ENCODE results near the gene PGAP6. TPM values are rescaled to one million over a fixed set of nuclear protein-coding genes. Genes with fewer than 3 reads are reported as not detected.

Gene PGAP6
- total and polyA plus RNA-seq, 2 of the 4 experiments (the other 2 are of a cell fraction) = 49.1 to 124 TPM

DNA sequence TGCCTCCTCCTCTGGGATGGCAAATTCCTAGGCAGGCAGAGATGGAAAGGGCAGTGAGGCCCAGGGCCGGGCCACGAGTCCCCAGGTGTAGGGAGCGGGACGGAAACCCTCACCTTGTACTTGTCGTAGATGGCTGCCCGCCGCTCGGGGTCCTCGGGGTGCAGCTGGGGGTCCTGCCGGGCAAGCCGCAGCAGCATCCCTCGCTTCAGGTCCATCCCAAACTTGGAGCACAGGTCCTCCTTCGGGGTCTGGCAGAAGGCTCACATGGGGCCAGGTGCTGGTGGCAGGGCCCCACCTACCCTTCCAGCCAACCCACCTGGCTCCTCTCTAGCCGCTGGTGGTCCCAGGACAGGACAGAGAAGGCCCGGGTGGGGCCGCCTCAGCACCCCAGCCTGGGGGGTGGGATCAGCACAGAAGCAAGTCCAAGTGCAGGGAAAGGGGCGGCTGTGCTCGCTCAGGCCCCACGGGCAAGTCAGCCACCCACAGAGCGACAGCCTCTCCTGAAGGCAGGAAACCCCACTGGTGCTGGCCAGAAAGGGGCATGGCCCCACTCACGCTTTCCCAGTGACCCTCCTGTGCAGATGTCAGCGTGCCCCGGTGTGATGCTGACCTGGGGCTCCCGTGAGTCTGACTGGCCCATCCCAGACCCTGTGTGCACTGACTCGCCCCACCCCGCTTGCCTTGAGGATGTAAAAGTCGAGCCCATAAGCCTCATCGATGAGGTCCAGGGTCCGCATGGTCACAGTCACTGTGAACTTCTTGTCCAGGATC lies 13.2 kb downstream of the PGAP6 start:
- Histone ChIP-seq H2AK5ac (ENCODE audit: low read depth, low read length) (no peak overlapping the region), H2AFZ (replicated peaks; ENCODE audit: low read length, poor library complexity) (peak overlapping the region; percentile 32), H2AK9ac (replicated peaks; ENCODE audit: low read depth, low read length, poor library complexity) (no peak overlapping the region), H3K79me1 (ENCODE audit: low read depth in 1 of 2, low read length in 2 of 2) (peaks cover 4 to 11% of the 10 kb centered on the region in 2 experiments; a peak in 2 of 4 replicates), H3K27ac (ENCODE audit: insufficient read depth, low read length) (no peak overlapping the region), H2BK120ac (ENCODE audit: low read depth, low read length) (no peak overlapping the region), H3K4ac (ENCODE audit: low read depth, low read length) (no peak overlapping the region), H4K20me1 (ENCODE audit: insufficient read depth, low read length) (no peaks in the 10 kb centered on the region), H3K36me3 (ENCODE audit: control insufficient read depth, insufficient read depth, low read length) (peaks cover 52% of the 10 kb centered on the region), H3K9ac (ENCODE audit: low read depth, low read length) (no peak overlapping the region), H3K4me1 (ENCODE audit: control insufficient read depth, insufficient read depth, low read length) (peaks cover 7% of the 10 kb centered on the region; the same call in 1 of the 2 replicates), H2BK15ac (ENCODE audit: low read depth, low read length) (no peak overlapping the region), H4K8ac (ENCODE audit: low read depth in 2 of 2, low read length in 2 of 2) (no peak overlapping the region), H3K56ac (ENCODE audit: extremely low read depth, insufficient read depth, low read length) (no peak overlapping the region), H2BK5ac (ENCODE audit: low read depth, low read length, poor library complexity, severe bottlenecking) (no peak overlapping the region), H3K9me1 (ENCODE audit: insufficient read depth, low read length) (no peaks in the 10 kb centered on the region), H3K14ac (replicated peaks; ENCODE audit: low read depth, low read length) (no peak overlapping the region), H3K4me2 (ENCODE audit: low read depth, low read length) (no peak overlapping the region), H3K18ac (ENCODE audit: low read depth, low read length) (no peak overlapping the region), H3K27me3 (ENCODE audit: control insufficient read depth, insufficient read depth, low read length) (no peaks in the 10 kb centered on the region), H3K4me3 (ENCODE audit: insufficient read depth, low read depth, low read length) (no peak overlapping the region), H2BK20ac (ENCODE audit: low read depth, low read length) (no peak overlapping the region), H3K23ac (ENCODE audit: low read depth, low read length) (no peak overlapping the region), H3K9me3 (ENCODE audit: control insufficient read depth, insufficient read depth, low read length) (no peaks in the 10 kb centered on the region), H4K5ac (ENCODE audit: low read depth, low read length) (no peak overlapping the region), H4K91ac (ENCODE audit: insufficient read depth, low read depth, low read length) (no peak overlapping the region)
- intact Hi-C loops (cut with micrococcal nuclease) = no loop called here
- POLR2A ChIA-PET (ENCODE audit: unreplicated experiment) = no interaction called here
- in situ Hi-C loops (cut with MboI; ENCODE audit: low sequenced_read_pairs) = no loop called here
- BruUV-seq (replicated peaks) = no TSS peak
- WGBS, 2 experiments (ENCODE audit: extremely low coverage in 2 of 2, insufficient read length in 1 of 2) = 95% methylated on average over 19 of the region's 29 CpGs; no CpG with 5 or more reads in 1 of the 2 experiments
- no peak for TF ChIP-seq RCOR1 (IDR thresholded peaks at IDR 0.05; ENCODE audit: insufficient replicate concordance, low read length)
- TF ChIP-seq MAFK (IDR thresholded peaks at IDR 0.05; ENCODE audit: low read depth, low read length) = no peak
- TF ChIP-seq, protein P1, sequence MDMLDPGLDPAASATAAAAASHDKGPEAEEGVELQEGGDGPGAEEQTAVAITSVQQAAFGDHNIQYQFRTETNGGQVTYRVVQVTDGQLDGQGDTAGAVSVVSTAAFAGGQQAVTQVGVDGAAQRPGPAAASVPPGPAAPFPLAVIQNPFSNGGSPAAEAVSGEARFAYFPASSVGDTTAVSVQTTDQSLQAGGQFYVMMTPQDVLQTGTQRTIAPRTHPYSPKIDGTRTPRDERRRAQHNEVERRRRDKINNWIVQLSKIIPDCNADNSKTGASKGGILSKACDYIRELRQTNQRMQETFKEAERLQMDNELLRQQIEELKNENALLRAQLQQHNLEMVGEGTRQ (IDR thresholded peaks at IDR 0.05; ENCODE audit: low read depth, low read length) = no peak
- no peak for TF ChIP-seq MAZ (IDR thresholded peaks at IDR 0.05; ENCODE audit: borderline replicate concordance, low read depth, low read length)
- TF ChIP-seq NFE2L2 (IDR thresholded peaks at IDR 0.05; ENCODE audit: low read depth, low read length) = no peak
- TF ChIP-seq POLR2A (IDR thresholded peaks at IDR 0.05; ENCODE audit: low read depth, low read length) = no peak
- TF ChIP-seq RAD21 (IDR thresholded peaks at IDR 0.05; ENCODE audit: low read length) = no peak
- no peak for TF ChIP-seq CHD1 (IDR thresholded peaks at IDR 0.05; ENCODE audit: low read depth, low read length)
- no peak for TF ChIP-seq RFX5 (IDR thresholded peaks at IDR 0.05; ENCODE audit: low read depth, low read length)
- TF ChIP-seq, protein P2, sequence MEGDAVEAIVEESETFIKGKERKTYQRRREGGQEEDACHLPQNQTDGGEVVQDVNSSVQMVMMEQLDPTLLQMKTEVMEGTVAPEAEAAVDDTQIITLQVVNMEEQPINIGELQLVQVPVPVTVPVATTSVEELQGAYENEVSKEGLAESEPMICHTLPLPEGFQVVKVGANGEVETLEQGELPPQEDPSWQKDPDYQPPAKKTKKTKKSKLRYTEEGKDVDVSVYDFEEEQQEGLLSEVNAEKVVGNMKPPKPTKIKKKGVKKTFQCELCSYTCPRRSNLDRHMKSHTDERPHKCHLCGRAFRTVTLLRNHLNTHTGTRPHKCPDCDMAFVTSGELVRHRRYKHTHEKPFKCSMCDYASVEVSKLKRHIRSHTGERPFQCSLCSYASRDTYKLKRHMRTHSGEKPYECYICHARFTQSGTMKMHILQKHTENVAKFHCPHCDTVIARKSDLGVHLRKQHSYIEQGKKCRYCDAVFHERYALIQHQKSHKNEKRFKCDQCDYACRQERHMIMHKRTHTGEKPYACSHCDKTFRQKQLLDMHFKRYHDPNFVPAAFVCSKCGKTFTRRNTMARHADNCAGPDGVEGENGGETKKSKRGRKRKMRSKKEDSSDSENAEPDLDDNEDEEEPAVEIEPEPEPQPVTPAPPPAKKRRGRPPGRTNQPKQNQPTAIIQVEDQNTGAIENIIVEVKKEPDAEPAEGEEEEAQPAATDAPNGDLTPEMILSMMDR (conservative IDR thresholded peaks at IDR 0.05; ENCODE audit: low read depth, low read length) = no peak
- TF ChIP-seq CEBPB (IDR thresholded peaks at IDR 0.05; ENCODE audit: low read depth, low read length) = no peak
- no peak for TF ChIP-seq BHLHE40 (IDR thresholded peaks at IDR 0.05; ENCODE audit: low read depth, low read length)
- TF ChIP-seq FOS (IDR thresholded peaks at IDR 0.05; ENCODE audit: low read depth, low read length) = no peak
- TF ChIP-seq MXI1 (IDR thresholded peaks at IDR 0.05; ENCODE audit: borderline replicate concordance, low read depth, low read length) = no peak
- dilution Hi-C loops (cut with HindIII; ENCODE audit: low sequenced_read_pairs, unreplicated experiment) = no loop called here
- ATAC-seq (ENCODE audit: low read depth) (no peak), DNase-seq (no peak)
- CTCF ChIA-PET = no interaction called here
